Calu3 (cell line): ENCODE data around the gene IER3. TPM values are rescaled to one million over a fixed set of nuclear protein-coding genes. Genes with fewer than 3 reads are reported as not detected.
A peak's percentile ranks its signal among the peaks of the same experiment; 100 is the strongest.

Experiments used
- BruUV-seq: library from RNA; stranded (reverse); fragments of 400-500 nt; replicated peaks from 2 replicates; lab custom pipeline; 2021; lab: Mats Ljungman, UMichigan
- CTCF ChIA-PET: fragments of 300-600 bp; sonication (Branson Sonifier 250); formaldehyde crosslinking; loops from one replicate; lab custom pipeline; 2022; ENCODE audit warnings: antibody characterized with exemption; lab: Charles Lee
- DNase-seq: peaks from one replicate; pipeline ENCODE4 v3.0.0; 2022
- H3K27ac Mint-ChIP-seq: one replicate; pipeline ENCODE4 v1.8.0; 2022; ENCODE audit warnings: mixed read lengths; ENCODE audit not compliant: unreplicated experiment
- H3K27me3 Mint-ChIP-seq: one replicate; pipeline ENCODE4 v1.8.0; 2022; ENCODE audit warnings: mixed read lengths; ENCODE audit not compliant: unreplicated experiment
- H3K36me3 Mint-ChIP-seq: one replicate; pipeline ENCODE4 v1.8.0; 2022; ENCODE audit warnings: mild to moderate bottlenecking, moderate library complexity, mixed read lengths; ENCODE audit not compliant: insufficient read depth, unreplicated experiment
- H3K4me1 Mint-ChIP-seq: one replicate; pipeline ENCODE4 v1.8.0; 2022; ENCODE audit warnings: mild to moderate bottlenecking, low read depth, mixed read lengths; ENCODE audit not compliant: unreplicated experiment
- H3K4me3 Mint-ChIP-seq: one replicate; pipeline ENCODE4 v1.8.0; 2022; ENCODE audit warnings: mild to moderate bottlenecking, low read depth, moderate library complexity, mixed read lengths; ENCODE audit not compliant: unreplicated experiment
- H3K9me3 Mint-ChIP-seq: one replicate; pipeline ENCODE4 v1.8.0; 2022; ENCODE audit warnings: low read depth, mixed read lengths; ENCODE audit not compliant: unreplicated experiment
- CTCF ChIP-seq: fragments of 200-600 bp; IDR thresholded peaks from one replicate; pipeline ENCODE4 v1.8.0; 2022; ENCODE audit warnings: antibody characterized with exemption; ENCODE audit not compliant: unreplicated experiment
- intact Hi-C: fragments of 100-400 bp; cut with micrococcal nuclease; formaldehyde crosslinking; loops from one replicate; pipeline ENCODE4 v1.10.0; 2022; ENCODE audit not compliant: unreplicated experiment
- total RNA-seq: library from RNA; stranded (reverse); gene quantifications from 2 replicates; pipeline ENCODE4 v1.2.3, GENCODE V29; 2022

The IER3 gene
- total RNA-seq, 1 experiment from 2014 or later, result 458 TPM

- Mint-ChIP-seq H3K27me3 (peaks cover 6% of the 10 kb centered on the region), H3K36me3 (peaks cover 93% of the 10 kb centered on the region), H3K27ac (no peak overlapping the region), H3K9me3 (no peaks in the 10 kb centered on the region), H3K4me1 (peaks cover 61% of the 10 kb centered on the region), H3K4me3 (no peak overlapping the region)
- DNase-seq, result no peak
- CTCF ChIA-PET, result interaction anchor here (1.0 to 1.4 kb wide), 3 partner anchors 14 to 82 kb away, joined by 3 to 11 read pairs (median 5); no protein-coding TSS in a partner anchor
- intact Hi-C loops, result no loop called here
- TF ChIP-seq CTCF, result no peak
- BruUV-seq, result no TSS peak
These were observed 5.8 kb downstream of the IER3 start for GRCh38 chr6:30738532-30738931.

GRCh38 chr6:30735668-30736314 is 8.6 kb downstream of the IER3 start:
- DNase-seq, result no peak
- Mint-ChIP-seq H3K4me3 (no peak overlapping the region), H3K9me3 (no peaks in the 10 kb centered on the region), H3K27me3 (no peaks in the 10 kb centered on the region), H3K36me3 (peaks cover 92% of the 10 kb centered on the region), H3K4me1 (peaks cover 61% of the 10 kb centered on the region), H3K27ac (no peak overlapping the region)
- TF ChIP-seq CTCF, result no peak
- CTCF ChIA-PET, result interaction anchor here (1.0 kb wide), 1 partner anchor 84 kb away, joined by 4 read pairs; no protein-coding TSS in a partner anchor
- no TSS peak for BruUV-seq
- intact Hi-C loops, result no loop called here

- no peak for TF ChIP-seq CTCF
- CTCF ChIA-PET, result interaction anchor here (0.5 to 2.0 kb wide), 5 partner anchors 26 to 88 kb away, joined by 3 to 50 read pairs (median 10); no protein-coding TSS in a partner anchor
- Mint-ChIP-seq H3K4me1 (peaks cover 38% of the 10 kb centered on the region), H3K27ac (peak overlapping the region; percentile 44), H3K4me3 (no peak overlapping the region), H3K36me3 (peaks cover 92% of the 10 kb centered on the region), H3K27me3 (no peaks in the 10 kb centered on the region), H3K9me3 (no peaks in the 10 kb centered on the region)
- no TSS peak for BruUV-seq
- intact Hi-C loops, result loop anchor here (5.0 kb wide), 1 partner anchor 355 kb away; no protein-coding TSS in a partner anchor
- no peak for DNase-seq
These were observed 12.0 kb downstream of the IER3 start for GRCh38 chr6:30732237-30732943.

- Mint-ChIP-seq H3K4me1 (peaks cover 22% of the 10 kb centered on the region), H3K4me3 (peak overlapping the region; percentile 66), H3K27me3 (no peaks in the 10 kb centered on the region), H3K9me3 (no peaks in the 10 kb centered on the region), H3K27ac (peak overlapping the region; percentile 98), H3K36me3 (peaks cover 92% of the 10 kb centered on the region)
- CTCF ChIA-PET, result interaction anchor here (0.6 to 2.0 kb wide), 31 partner anchors 9 to 189 kb away, joined by 3 to 50 read pairs (median 6); partner anchors contain the start of genes ATAT1, C6orf136, DDR1 and DHX16
- peak; percentile 84 for TF ChIP-seq CTCF
- intact Hi-C loops, result loop anchor here (5.0 kb wide), 1 partner anchor 356 kb away; no protein-coding TSS in a partner anchor
- BruUV-seq, result TSS peak; percentile 25
- DNase-seq, result peak; percentile 95
These were observed 13.5 kb downstream of the IER3 start for GRCh38 chr6:30730601-30731435.
